Measurements from ENCODE around the gene PLEKHG3. TPM values are rescaled to one million over a fixed set of nuclear protein-coding genes. Genes with fewer than 3 reads are reported as not detected.
A peak's percentile ranks its signal among the peaks of the same experiment; 100 is the strongest.

Gene PLEKHG3
- total RNA-seq, 4 donors from 2014 or later = 33.3 to 73.9 (median 63.1) TPM

GRCh38 chr14:64741200-64741599, 37.0 kb downstream of the PLEKHG3 start:
- Histone ChIP-seq H3K36me3 (peaks cover 0 to 95% (median 4%) of the 10 kb centered on the region in 3 donors), H3K27ac (peak overlapping the region in 1 of 4 donors; percentile 11), H3K4me3 (no peak overlapping the region), H3K9me3 (no peaks in the 10 kb centered on the region), H3K27me3 (no peaks in the 10 kb centered on the region), H3K4me1 (peaks cover 0 to 24% (median 10%) of the 10 kb centered on the region in 4 donors)
- DNase-seq (ENCODE audit: low spot score in 2 of 2) = no peak
- 95 to 96% methylated on average over 12 to 14 of the region's 15 CpGs for WGBS, 2 donors
- TF ChIP-seq CTCF (IDR thresholded peaks at IDR 0.05) (no peak), POLR2A (IDR thresholded peaks at IDR 0.05) (no peak), EP300 (IDR thresholded peaks at IDR 0.05) (no peak)

DNA sequence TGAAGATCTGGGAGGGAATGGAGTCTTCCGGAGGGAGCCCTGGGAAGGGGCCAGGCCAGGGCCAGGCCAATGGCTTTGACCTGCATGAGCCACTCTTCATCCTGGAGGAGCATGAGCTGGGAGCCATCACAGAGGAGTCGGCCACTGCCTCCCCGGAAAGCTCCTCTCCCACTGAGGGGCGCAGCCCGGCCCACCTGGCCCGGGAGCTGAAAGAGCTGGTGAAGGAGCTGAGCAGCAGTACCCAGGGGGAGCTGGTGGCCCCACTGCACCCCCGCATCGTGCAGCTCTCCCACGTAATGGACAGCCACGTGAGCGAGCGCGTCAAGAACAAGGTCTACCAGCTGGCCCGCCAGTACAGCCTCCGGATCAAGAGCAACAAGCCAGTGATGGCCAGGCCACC, 37.7 kb downstream of the PLEKHG3 start:
- TF ChIP-seq POLR2A (IDR thresholded peaks at IDR 0.05) (no peak), CTCF (IDR thresholded peaks at IDR 0.05) (no peak), EP300 (IDR thresholded peaks at IDR 0.05) (no peak)
- WGBS, 2 donors = 88 to 95% methylated on average over 5 to 7 of the region's 15 CpGs

GRCh38 chr14:64743061-64743460, 38.8 kb downstream of the PLEKHG3 start:
- Histone ChIP-seq H3K4me1 (peaks cover 0 to 21% (median 19%) of the 10 kb centered on the region in 4 donors), H3K4me3 (no peak overlapping the region), H3K9me3 (no peaks in the 10 kb centered on the region), H3K27me3 (no peaks in the 10 kb centered on the region), H3K36me3 (peaks cover 0 to 88% (median 4%) of the 10 kb centered on the region in 3 donors), H3K27ac (peak overlapping the region in 2 of 4 donors; percentile 4 to 54)
- TF ChIP-seq POLR2A (IDR thresholded peaks at IDR 0.05) = no peak
- TF ChIP-seq CTCF (IDR thresholded peaks at IDR 0.05) = no peak
- TF ChIP-seq EP300 (IDR thresholded peaks at IDR 0.05) = no peak
- DNase-seq (ENCODE audit: low spot score in 2 of 2) = no peak
- WGBS, 2 donors = 88 to 95% methylated on average over 4 to 19 of the region's 27 CpGs

More for the DNA sequence above, 37.7 kb downstream of the PLEKHG3 start:
- Histone ChIP-seq H3K27me3 (no peaks in the 10 kb centered on the region), H3K4me1 (peaks cover 0 to 27% (median 18%) of the 10 kb centered on the region in 4 donors), H3K36me3 (peaks cover 0 to 88% (median 4%) of the 10 kb centered on the region in 3 donors), H3K4me3 (no peak overlapping the region), H3K9me3 (no peaks in the 10 kb centered on the region), H3K27ac (peak overlapping the region in 1 of 4 donors; percentile 54)
- no peak for DNase-seq (ENCODE audit: low spot score in 2 of 2)

DNA sequence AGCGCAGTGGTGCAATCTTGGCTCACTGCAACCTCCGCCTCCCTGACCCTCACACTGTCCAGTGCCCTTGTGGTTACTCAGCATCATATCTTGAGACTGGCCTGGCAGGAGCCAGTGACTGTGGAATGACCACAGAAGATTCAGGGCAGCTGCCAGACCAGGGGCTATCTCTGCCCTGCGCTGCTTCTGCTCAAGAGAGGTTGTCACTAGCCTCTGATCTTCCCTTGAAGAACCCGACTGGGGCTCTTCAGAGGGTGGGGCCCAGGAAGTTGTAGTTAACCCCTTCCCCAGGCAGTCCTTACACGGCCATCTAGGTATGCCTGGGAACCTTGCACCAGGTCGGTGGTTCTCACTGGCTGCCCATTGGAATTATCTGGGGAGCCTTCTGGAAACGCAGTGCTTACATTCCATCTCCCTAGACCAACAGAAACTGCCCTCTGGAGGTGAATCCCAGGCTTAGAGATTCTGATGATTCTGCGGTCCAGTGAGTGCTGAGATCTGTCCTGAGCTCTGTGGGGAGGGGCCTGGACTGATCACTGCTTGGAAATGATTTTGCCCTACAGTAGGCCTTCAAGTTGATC, 41.4 kb downstream of the PLEKHG3 start:
- Histone ChIP-seq H3K9me3 (no peaks in the 10 kb centered on the region), H3K36me3 (peaks cover 0 to 85% (median 4%) of the 10 kb centered on the region in 3 donors), H3K27me3 (no peaks in the 10 kb centered on the region), H3K4me1 (peaks cover 0 to 21% (median 19%) of the 10 kb centered on the region in 4 donors), H3K27ac (peak overlapping the region; percentile 21 to 85 (median 58)), H3K4me3 (no peak overlapping the region)
- TF ChIP-seq EP300 (IDR thresholded peaks at IDR 0.05) = no peak
- TF ChIP-seq POLR2A (IDR thresholded peaks at IDR 0.05) = no peak
- TF ChIP-seq CTCF (IDR thresholded peaks at IDR 0.05) = peak in 3 of 5 experiments; percentile 14 to 52 (median 14)
- WGBS, 2 donors = 46 to 56% methylated on average over 6 to 7 of the region's 8 CpGs
- DNase-seq (ENCODE audit: low spot score in 2 of 2) = no peak
